H54 (cell line): ENCODE data around the gene TPGS2.
"Not testable (repeated sequence)": the region's sequence is repeated elsewhere in the genome, so short reads cannot be mapped to it uniquely, and the experiment has no call there.

Experiments used
- DNase-seq: peaks from one replicate; pipeline ENCODE4 v3.0.0; 2011; ENCODE audit warnings: low spot score, mixed read lengths; ENCODE audit not compliant: insufficient read length
- FAIRE-seq: peaks from 3 replicates; lab custom pipeline; 2011; peaks lifted over from hg19 to GRCh38; lab: Jason Lieb, UNC
- POLR2A ChIP-seq: IDR thresholded peaks from 2 replicates; pipeline ENCODE4 v1.6.1; 2011; ENCODE audit warnings: low read depth, mild to moderate bottlenecking, low read length

TPGS2 gene

GRCh38 chr18:36828630-36829361 lies at the start of gene TPGS2, which contains the start of gene KIAA1328:
Gene TPGS2 (minus strand): TSS chr18:36829002. CDS start chr18:36828767, 235 bp downstream.
Gene KIAA1328 (plus strand): TSS chr18:36829127. CDS start chr18:36829139, 12 bp downstream.
- FAIRE-seq (no peak), DNase-seq (peak; percentile 69)
- TF ChIP-seq POLR2A: peak; percentile 36

- DNase-seq, FAIRE-seq: not testable (repeated sequence)
Measured at GRCh38 chr18:36873826-36874225, 45.0 kb upstream of the TPGS2 start.

GRCh38 chr18:36872329-36872728 lies 43.5 kb upstream of the TPGS2 start:
- no peak for DNase-seq
- TF ChIP-seq POLR2A: no peak
- FAIRE-seq: no peak

GRCh38 chr18:36871801-36872200 lies 43.0 kb upstream of the TPGS2 start:
- TF ChIP-seq POLR2A: no peak
- FAIRE-seq: no peak
- DNase-seq: no peak

- TF ChIP-seq POLR2A: no peak
- FAIRE-seq (no peak), DNase-seq (no peak)
Measured at GRCh38 chr18:36867056-36867455, 38.3 kb upstream of the TPGS2 start.

GRCh38 chr18:36862182-36862581 lies 33.4 kb upstream of the TPGS2 start:
- FAIRE-seq (no peak), DNase-seq (no peak)

GRCh38 chr18:36856815-36857214 lies 28.0 kb upstream of the TPGS2 start:
- no peak for FAIRE-seq

More at GRCh38 chr18:36862182-36862581, 33.4 kb upstream of the TPGS2 start:
- no peak for TF ChIP-seq POLR2A

GRCh38 chr18:36851202-36851590 lies 22.4 kb upstream of the TPGS2 start:
- no peak for DNase-seq

More at GRCh38 chr18:36856815-36857214, 28.0 kb upstream of the TPGS2 start:
- TF ChIP-seq POLR2A: no peak
- no peak for DNase-seq

GRCh38 chr18:36850527-36851201 lies 21.9 kb upstream of the TPGS2 start:
- DNase-seq: no peak

More at GRCh38 chr18:36851202-36851590, 22.4 kb upstream of the TPGS2 start:
- no peak for TF ChIP-seq POLR2A
- FAIRE-seq: no peak

GRCh38 chr18:36849288-36850006 lies 20.6 kb upstream of the TPGS2 start:
- DNase-seq (no peak), FAIRE-seq (no peak)
- TF ChIP-seq POLR2A: no peak

More at GRCh38 chr18:36850527-36851201, 21.9 kb upstream of the TPGS2 start:
- no peak for TF ChIP-seq POLR2A
- peak; percentile 96 for FAIRE-seq

- FAIRE-seq: no peak
- no peak for TF ChIP-seq POLR2A
- no peak for DNase-seq
Measured at GRCh38 chr18:36848609-36849008, 19.8 kb upstream of the TPGS2 start.

- DNase-seq (no peak), FAIRE-seq (no peak)
- no peak for TF ChIP-seq POLR2A
Measured at GRCh38 chr18:36843784-36844183, 15.0 kb upstream of the TPGS2 start.

GRCh38 chr18:36843199-36843598 lies 14.4 kb upstream of the TPGS2 start:
- no peak for FAIRE-seq
- no peak for DNase-seq
- TF ChIP-seq POLR2A: no peak

- no peak for TF ChIP-seq POLR2A
- DNase-seq (no peak), FAIRE-seq (no peak)
Measured at GRCh38 chr18:36839835-36840234, 11.0 kb upstream of the TPGS2 start.
